HK-2 (cell line): Measurements from ENCODE around the gene TBX18.

Experiments
- DNase-seq: peaks from one replicate; pipeline ENCODE4 v3.0.0-alpha.2; 2018; ENCODE audit not compliant: unreplicated experiment

TBX18 gene

DNA sequence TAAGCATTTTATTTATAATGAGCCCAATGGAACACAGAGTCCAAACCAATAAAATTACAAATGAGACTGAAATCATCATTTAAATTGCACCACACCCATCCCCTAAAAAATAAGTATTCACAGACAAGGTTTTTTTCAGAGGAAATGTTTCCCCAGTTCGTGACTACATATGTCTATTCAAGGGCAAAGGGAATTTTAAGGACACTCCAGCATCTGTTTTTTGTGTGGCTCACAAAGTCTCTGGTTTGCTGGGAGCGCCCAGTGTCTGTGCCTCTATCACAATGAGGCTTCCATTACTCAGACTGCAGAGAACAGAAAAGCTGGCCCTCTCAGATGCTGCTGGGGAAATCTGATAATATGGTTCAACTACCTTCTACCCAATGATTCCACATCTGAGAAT lies 16.0 kb downstream of the TBX18 start:
- DNase-seq: no peak

DNA sequence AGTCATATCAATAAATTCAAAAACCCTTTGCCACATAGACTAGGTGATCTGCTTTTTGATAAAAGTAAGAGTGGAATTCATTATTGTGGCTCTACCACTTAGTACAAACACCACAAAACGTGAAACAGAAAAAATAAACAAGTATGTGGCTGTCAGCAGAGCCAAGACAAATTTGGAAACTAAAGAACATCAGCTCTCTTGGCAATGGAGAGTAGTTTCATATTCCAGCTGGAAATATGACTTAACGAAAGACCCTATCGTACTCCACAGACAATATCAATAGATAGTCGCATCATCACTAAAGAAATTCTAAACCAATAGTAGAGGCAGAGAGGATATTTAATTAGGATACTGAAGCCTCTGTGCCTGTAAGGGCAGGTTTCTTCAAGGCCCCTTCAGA lies 20.8 kb downstream of the TBX18 start:
- DNase-seq: no peak

DNA sequence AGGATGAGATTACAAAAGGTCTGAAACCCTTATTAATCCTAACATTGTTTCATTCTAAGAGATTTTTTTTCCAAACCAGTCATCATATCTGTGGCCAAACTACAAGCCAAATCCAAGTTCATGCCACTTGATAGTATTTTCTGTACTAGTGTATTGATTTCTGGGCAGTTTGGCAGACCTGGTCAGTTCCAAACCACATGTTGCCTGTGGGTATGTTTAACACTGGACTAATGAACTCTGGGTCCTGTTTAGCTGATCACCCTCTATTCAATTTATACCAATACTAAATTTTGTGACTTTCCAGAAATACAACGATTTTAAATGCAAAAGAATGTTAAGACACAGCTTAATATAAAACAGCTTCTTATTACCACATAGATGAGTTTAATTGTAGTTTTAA lies 24.0 kb downstream of the TBX18 start:
- DNase-seq: no peak

DNA sequence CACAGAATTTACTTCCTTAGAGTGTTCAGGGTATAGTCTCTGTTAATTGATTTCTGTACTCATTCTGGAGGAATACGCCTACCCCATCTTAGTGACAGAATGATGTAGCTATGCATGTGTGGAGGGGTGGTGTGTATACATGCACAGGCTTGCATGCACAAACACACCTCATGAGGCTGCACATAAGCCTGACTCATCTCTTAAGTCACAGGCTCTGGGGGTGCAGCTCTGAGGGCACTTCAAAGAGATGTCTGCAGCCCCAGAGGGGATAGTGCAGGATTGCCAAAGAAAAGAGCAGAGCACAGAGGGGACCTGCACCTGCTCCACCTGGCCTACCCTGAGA lies 24.6 kb downstream of the TBX18 start:
- no peak for DNase-seq

DNA sequence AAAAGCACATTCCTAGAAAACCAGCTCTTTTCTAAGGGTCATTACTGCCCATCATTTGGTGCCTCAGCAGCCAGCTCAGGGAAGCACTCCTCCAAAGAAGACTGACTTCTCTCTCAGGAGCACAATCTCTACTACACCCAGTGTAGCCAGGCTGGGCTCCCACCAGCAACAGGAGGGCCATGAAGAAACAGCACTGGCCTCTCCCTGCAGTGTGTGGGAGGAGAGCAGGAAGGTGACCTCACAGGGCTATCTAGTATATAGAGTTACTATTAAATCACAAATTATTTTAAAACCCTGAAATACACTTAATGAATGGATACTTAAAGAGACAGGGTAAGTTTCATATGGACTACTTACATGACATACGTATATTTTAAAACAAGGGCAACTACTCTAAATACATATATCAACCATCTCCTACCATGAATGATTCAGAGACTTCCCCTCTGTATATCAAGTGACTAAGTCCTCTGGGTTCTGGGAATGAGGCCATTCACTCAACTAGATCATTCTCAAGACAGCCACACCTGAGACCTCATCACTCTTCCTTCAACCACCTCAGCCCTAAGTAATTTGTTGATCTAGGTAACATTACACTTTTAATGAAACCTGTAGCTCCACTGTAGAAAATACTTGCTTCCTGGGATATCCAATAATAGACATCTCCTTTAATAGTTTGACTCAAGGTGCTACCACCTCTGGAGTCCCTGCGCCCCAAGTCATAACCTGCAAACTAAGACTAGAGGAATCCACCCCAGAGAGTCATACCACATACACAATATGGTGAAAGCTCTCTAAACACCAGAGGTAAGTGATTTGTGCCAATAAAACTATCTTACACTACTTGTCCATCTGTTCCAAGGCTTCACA lies 25.2 kb downstream of the TBX18 start:
- DNase-seq: no peak

DNA sequence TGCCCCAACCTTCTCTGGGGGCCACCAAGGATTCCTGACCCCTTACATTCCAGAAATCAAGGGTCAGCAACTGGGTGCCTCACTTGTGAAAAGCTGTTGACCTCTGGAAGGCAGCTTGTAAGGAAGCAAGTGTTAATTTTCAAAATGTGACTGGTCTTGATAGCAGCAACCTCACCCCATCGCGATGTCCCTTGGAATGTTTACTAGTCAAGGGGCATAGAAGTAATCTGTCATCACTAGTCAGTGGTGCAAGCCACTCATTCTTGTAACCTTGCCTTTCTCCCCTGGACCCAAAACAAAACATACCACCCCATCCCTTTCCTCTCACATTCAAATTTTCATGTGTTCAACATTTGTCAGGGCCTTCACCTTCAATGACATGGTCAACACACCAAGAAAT lies 30.5 kb downstream of the TBX18 start:
- no peak for DNase-seq

DNA sequence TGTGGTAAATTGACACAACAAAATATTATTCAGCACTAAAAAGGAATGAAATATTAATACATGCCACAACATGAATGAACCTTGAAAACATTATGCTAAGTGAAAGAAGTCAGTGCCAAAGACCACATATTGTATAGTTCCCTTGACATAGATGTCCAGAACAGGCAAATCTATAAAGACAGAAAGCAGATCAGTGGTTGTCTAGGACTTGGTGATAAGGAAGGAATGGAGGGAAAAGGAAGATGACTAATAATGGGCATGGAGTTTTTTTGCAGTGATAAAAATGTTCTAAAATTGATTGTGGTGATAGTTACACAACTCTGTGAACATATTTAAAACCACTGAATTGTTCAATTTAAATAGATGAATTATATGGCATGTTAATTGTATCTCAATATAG lies 32.5 kb downstream of the TBX18 start:
- DNase-seq: no peak

DNA sequence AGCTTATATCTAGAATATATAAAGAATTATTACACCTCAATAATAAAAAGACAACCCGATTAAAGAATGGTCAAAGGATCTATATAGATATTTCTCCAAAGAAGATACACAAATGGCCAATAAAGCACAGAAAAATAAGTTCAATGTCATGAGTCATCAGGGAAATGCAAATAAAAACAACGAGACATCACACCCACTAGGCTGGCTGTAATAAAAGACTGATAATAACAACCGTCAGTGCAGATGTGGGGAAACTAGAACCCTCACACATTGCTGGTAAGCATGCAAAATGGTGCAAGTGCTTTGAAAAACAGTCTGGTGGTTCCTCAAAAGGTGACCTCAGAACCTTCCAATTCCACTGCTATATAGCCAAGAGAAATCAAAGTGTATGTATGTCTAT lies 33.0 kb downstream of the TBX18 start:
- DNase-seq: no peak

DNA sequence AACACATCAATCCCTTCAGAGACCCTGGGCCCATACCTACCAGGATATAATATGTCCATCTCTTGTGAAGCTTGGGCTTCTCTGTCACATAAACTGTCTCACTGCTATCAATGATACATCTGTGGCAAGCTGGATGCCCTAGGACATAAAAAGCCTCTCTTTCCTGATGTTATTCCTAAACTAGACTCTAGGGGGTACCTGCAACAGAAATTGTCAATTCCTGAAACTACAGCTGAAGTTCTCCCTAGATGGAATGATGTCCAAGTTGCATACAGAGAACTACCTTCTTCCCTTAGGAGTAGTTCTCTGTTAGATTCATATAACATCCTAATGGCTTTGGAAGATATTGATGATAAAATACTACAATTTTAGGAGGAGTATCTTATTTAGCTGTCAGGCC lies 35.8 kb downstream of the TBX18 start:
- no peak for DNase-seq

DNA sequence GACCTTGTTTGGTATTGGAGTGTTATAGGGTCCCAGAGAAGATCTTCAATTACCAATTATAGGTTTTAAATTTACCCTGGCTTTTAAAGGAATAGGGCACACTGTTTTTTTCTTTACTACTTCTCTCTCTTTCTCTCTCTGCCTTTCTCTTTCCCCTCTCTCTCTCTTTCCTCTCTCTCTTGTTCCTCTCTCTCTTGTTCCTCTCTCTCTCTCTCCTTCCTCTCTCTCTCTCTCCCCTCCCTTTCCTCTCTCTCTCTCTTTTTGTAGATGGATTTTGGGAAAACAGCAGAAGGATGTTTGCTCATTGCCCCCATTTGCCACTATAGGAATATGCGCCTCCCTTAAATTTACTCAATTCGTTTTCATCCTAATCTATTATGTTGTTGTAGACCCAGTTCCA lies 45.2 kb downstream of the TBX18 start:
- DNase-seq: no peak

DNA sequence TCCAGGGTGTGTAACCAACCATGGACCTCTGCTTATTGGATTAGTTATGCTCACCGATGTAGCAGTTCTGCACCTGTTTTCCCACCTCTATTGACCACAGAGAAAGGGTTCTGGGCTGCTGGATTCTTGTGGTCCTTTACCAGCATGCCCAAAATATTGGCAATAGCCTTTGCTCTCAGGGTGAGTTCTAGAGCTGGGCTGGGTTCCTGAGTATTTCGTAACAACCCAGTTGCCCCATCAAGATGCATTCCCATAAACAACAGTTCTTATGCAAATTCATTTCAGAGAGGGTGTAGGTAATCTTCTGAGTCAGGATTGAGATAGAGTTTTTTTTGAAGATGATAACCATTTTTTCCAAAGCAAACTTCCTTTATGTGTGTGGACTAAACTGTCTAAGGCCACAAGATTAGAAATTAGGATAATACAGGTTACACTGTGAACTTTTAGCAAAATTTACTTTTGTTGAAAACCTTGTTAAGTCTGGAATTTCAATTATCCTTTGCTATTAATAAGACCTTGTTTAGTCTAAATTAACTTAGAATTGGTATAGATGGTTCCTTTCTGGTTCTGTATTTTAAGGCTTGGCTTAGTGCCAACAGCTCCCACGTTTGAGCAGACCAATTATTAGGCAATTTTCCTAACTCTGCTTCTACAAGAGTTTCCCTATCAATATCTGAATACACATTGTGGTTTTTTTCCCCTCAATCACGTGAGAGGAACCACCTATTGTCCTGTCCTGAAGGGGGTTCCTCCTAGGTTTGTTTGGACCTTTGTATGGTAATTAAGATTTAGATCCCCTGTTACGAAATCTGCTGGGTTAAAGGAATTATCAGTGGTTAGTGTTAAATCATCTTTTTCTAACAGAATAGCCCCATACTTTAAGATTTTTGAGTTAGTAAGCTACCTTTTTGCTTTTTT lies 46.1 kb downstream of the TBX18 start:
- no peak for DNase-seq

DNA sequence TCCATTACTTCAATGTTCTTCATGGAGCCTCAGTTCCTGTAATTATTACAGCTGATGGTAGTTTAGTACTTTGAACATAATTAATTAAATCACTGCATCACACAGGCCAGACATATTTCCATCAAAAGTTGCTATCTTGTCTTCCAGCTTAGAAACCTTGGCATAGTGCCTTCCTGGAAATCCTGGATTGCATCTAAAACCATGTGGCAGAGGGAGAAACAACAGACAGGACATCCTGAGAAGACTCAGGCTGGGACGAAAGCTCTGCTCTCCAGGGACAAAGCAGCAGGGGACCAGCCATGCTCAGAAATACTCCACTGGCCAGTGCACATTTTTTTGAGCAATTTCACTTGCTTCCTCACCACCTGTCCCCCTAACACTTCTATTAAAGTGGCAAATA lies 55.3 kb downstream of the TBX18 start:
- DNase-seq: no peak

DNA sequence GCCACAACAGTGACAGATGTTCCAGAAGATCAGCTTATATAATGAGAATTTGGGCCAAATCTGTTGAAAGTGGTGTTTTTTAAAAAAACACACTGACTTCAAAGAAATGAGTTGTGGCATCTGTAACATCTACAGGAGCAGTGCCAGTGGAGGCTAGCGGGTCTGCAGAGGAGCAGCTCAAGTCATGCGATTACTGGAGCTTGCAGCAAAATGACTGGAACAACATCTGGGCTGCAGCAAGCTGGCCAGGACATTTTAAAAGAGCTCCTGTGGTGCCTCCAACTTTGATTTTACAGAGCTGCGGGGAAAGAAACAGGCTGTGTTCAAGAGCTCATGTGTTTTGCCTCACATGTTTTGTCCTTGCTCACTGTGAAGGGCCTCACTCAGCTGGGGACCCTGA lies 57.2 kb downstream of the TBX18 start:
- DNase-seq: no peak

DNA sequence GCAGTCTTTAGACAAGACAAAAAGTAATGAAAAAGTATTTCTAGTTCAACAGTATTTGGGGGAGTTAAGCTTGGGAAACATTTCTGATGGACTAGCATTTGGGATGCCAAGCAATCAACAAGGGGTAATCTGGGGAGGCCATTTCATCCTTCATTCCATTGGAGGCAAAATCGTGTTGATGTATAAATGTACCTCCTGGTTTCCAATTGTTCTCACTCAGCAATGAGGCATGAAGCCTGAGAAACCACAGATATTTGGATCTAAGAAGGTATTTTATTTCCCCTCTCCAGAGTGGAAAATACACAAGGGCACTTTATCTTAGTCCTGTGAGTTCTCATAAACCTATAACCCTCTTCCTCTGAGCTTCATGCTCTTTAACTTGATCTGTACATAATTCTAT lies 68.2 kb downstream of the TBX18 start:
- no peak for DNase-seq

DNA sequence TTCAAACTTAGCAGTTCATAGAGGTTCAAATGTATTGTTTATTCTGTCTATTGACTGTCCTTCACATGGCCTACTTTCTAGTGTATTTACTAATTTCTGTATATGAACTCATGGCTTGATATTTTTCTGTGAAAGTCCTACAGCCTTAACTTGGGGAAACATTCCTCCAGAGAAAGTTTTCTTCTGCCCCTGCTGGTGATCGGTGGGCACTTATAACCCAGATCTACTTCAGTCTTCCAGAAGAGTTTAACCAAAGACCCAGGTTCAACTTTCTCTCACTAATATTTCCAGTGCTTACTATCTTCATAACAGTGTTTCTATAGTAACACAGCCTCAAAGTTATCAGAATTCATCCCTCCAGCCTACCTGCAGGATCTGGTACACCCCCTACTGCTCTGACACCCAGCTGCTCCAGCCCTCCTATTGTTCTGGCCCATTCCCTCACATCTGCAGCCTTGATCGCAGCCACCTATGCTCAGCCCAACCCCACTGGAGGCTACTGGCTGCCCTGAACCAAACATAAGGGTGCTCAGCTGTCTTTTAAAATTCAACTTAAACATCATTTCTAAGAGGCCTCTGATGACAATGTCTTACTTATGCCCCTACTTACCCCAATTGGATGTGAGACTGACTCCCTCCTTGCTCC lies 72.3 kb downstream of the TBX18 start:
- no peak for DNase-seq

DNA sequence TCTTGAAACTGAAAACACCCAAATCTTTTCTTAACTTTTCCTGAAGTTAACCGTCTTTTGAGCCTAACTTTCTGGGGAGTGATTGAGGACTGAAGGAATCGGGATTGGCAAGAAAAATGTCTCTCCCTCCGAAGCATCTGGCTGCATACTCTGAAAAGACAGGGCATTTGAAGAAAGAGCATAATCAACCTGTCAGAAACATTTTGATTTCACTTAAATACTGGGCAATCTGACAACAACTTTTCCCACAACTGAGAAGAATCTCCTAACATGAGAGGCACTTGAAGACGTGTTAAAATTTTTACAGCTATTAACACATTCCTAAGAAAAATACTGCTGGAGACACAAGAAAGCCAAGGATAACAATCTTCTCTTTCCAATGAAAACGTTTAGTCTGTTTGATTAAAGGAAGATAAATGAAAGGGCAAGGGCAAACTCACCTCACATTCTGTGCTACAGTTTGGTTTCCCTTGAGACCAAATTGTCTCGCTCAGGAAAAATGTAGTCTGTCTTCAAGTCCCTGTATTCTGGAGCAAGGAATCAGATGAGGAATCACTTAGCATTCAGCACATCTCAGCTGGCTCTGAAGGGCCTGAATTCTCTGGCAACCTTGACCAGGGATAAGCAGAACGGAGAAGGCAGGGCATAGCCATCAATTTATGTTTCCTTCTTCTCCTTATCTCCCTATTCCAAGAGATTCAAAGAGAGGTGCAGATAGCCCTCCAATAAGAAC lies 76.1 kb downstream of the TBX18 start:
- DNase-seq: no peak

DNA sequence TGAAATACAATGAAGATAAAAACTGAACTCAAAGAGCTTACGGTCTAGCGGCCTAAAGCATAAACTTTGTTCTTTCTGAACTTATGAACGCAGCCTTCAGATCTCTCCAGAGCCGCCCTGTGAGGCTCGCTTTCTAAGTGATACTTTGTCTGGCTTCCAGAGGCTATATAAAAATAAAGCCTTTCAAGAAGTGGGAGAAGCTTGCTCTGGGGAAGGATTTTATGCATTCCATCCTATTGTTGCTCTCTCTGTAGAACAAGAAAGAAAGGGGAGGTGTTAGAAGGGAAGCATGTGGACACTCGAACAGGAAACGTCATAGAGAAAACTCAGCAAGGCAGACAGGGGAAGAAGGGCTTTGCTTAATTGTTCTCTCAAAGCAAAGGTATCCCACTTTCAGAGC lies 77.0 kb downstream of the TBX18 start:
- no peak for DNase-seq

DNA sequence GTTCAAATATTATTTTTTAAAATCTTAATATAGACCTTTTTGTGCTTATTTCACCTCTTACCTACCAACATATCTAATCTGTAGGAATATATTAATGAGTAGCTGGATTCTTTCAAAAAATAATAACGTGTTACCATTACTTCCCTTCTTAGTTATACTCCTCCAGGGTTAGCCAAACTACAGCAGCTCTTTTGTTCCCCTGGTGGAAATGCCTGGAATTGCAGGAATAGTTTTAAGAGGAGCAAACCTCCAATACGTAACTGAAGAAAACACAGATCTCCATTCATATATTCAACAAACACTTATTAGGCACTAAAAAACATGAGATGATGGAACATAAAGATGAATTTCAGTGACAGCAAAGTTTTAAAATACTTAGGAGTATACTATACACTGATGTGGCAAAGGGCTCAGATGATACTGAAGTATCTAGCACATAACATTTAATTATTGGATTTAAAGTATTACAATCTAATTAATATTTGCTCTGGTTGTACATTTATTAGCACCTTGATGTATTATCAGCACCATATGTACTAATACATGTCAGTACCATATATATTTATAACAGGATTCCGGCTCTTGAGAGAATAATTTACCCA lies 78.3 kb downstream of the TBX18 start:
- DNase-seq: no peak

DNA sequence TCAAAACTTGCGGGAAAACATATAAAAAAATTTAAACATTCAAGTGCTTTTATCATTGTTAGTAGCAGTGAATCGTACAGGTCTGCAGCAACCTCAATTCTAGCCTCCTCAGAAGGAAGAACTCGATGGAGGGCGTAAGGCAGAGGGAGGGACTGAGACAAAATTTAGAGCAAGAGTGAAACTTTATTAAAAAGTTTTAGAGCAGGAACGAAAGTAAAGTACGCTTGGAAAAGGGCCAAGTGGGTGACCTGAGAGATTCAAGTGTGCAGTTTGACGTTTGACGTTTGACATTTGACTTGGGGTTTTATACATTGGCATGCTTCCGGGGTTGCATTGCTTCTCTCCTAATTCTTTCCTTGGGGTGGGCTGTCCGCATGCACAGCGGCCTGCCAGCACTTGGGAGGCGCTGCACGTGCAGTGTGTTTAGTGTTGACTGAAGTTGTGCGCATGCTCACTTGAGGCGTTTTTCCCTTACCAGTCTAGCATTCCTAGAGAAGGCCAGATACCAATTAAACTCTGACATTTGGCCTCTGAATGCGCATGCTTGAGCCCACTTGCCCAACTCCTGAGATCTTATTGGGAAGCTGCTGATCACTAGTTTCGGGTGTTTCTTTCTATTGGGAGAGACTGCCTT lies 82.6 kb downstream of the TBX18 start:
- DNase-seq: no peak

DNA sequence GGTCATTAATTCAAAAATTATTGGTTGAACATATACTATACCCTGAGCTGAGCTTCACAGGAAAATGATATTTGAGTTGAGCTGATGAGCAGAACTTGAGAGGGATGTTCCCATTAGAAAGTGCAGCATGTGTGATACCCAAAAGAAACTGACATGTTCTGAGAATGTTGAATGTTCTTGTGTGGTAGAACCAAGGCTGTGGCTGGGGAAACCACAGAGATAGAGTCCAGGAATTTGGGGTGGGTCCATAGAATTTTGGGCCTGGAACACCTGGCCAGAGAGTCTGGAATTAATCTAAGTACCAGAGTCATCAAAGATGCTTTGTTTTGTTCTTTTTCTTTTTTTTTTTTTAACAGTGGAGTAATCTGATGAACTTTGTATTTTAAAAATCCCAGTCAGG lies 88.7 kb downstream of the TBX18 start:
- DNase-seq: no peak

DNA sequence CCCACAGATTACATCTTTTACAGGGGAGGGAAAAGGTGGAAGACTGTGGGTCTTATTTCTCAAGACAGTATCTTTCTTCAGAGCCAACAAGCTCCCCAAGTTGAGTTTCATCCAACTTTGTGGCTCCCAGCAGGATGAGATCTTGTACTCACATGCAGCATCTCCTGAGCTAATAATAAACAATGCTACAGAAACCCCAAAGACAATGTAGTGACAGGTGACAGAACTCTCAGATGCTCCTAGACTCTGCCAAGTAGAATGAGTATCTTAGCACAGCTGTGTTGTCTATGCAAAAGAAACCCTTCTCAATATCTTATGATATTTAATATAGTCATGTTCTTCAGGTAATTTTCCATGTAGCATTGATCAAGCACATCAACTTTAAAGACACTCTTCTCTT lies 90.0 kb downstream of the TBX18 start:
- no peak for DNase-seq
